ENCODE data around the gene RUNX1.
"Not testable (repeated sequence)": the region's sequence is repeated elsewhere in the genome, so short reads cannot be mapped to it uniquely, and the experiment has no call there.

RUNX1 gene

GRCh38 chr21:35014302-35015041 lies 34.6 kb downstream of the RUNX1 start:
- DNase-seq = no peak

GRCh38 chr21:35011681-35012080 lies 37.4 kb downstream of the RUNX1 start:
- DNase-seq = no peak

- DNase-seq = no peak
These were observed 38.7 kb downstream of the RUNX1 start for GRCh38 chr21:35010447-35010846.

- DNase-seq = no peak
These were observed 41.8 kb downstream of the RUNX1 start for GRCh38 chr21:35007348-35007747.

- DNase-seq = no peak
These were observed 42.3 kb downstream of the RUNX1 start for GRCh38 chr21:35006771-35007170.

- no peak for DNase-seq
These were observed 42.9 kb downstream of the RUNX1 start for GRCh38 chr21:35006248-35006647.

GRCh38 chr21:35005560-35006224 lies 43.4 kb downstream of the RUNX1 start:
- DNase-seq = no peak

- no peak for DNase-seq
These were observed 44.0 kb downstream of the RUNX1 start for GRCh38 chr21:35005077-35005476.

GRCh38 chr21:35004314-35004713 lies 44.8 kb downstream of the RUNX1 start:
- no peak for DNase-seq

- DNase-seq = no peak
These were observed 46.0 kb downstream of the RUNX1 start for GRCh38 chr21:35002879-35003722.

GRCh38 chr21:34999397-34999941 lies 49.6 kb downstream of the RUNX1 start:
- DNase-seq = no peak

GRCh38 chr21:34998176-34998575 lies 50.9 kb downstream of the RUNX1 start:
- no peak for DNase-seq

GRCh38 chr21:34997294-34997693 lies 51.8 kb downstream of the RUNX1 start:
- DNase-seq = no peak

GRCh38 chr21:34996304-34997101 lies 52.6 kb downstream of the RUNX1 start:
- DNase-seq = no peak

GRCh38 chr21:34995979-34996303 lies 53.2 kb downstream of the RUNX1 start:
- no peak for DNase-seq

- no peak for DNase-seq
These were observed 54.1 kb downstream of the RUNX1 start for GRCh38 chr21:34994766-34995631.

- not testable (repeated sequence) for DNase-seq
These were observed 55.6 kb downstream of the RUNX1 start for GRCh38 chr21:34993521-34993921.

GRCh38 chr21:34992736-34993398 lies 56.2 kb downstream of the RUNX1 start:
- no peak for DNase-seq

GRCh38 chr21:34992180-34992579 lies 56.9 kb downstream of the RUNX1 start:
- DNase-seq = no peak

- no peak for DNase-seq
These were observed 57.6 kb downstream of the RUNX1 start for GRCh38 chr21:34991366-34991957.

- DNase-seq = no peak
These were observed 58.3 kb downstream of the RUNX1 start for GRCh38 chr21:34990842-34991241.

Measured in central memory CD4-positive, alpha-beta T cell (primary cell).